ENCODE measurements around the gene DLGAP4.

Gene DLGAP4

DNA sequence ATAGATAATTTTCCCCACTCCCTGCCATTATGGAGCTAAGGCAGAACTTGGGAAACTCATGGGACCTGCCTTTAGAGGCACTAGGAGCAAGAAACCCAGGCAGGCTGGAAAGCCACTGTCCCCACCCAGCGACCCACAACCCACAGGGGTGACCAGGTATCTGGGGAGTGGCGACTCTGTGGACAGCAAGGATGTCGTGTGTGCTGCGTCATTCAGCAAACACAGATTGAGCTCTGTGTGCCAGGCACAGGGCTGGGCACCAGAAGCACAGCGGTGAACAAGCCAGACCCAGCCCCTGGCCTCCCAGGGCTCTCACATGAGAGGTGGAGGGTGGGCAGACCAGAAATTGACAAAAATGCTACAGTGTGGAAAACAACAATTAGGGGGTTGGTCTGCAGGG lies 27.7 kb downstream of the DLGAP4 start:
- H3K4me3 Mint-ChIP-seq, result no peak overlapping the region
- H3K27me3 Mint-ChIP-seq (ENCODE audit: low read depth, poor library complexity), result peaks cover 38% of the 10 kb centered on the region
- H3K4me1 Mint-ChIP-seq, result peaks cover 21% of the 10 kb centered on the region
- H3K27ac Mint-ChIP-seq, result no peak overlapping the region
- no peaks in the 10 kb centered on the region for H3K36me3 Mint-ChIP-seq (ENCODE audit: low read depth)
- no peak for DNase-seq
- TF ChIP-seq, protein P1, sequence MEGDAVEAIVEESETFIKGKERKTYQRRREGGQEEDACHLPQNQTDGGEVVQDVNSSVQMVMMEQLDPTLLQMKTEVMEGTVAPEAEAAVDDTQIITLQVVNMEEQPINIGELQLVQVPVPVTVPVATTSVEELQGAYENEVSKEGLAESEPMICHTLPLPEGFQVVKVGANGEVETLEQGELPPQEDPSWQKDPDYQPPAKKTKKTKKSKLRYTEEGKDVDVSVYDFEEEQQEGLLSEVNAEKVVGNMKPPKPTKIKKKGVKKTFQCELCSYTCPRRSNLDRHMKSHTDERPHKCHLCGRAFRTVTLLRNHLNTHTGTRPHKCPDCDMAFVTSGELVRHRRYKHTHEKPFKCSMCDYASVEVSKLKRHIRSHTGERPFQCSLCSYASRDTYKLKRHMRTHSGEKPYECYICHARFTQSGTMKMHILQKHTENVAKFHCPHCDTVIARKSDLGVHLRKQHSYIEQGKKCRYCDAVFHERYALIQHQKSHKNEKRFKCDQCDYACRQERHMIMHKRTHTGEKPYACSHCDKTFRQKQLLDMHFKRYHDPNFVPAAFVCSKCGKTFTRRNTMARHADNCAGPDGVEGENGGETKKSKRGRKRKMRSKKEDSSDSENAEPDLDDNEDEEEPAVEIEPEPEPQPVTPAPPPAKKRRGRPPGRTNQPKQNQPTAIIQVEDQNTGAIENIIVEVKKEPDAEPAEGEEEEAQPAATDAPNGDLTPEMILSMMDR (IDR thresholded peaks at IDR 0.05), result no peak
- no peaks in the 10 kb centered on the region for H3K9me3 Mint-ChIP-seq

GRCh38 chr20:36334281-36335205 lies 28.4 kb downstream of the DLGAP4 start:
- DNase-seq, result no peak
- H3K4me3 Mint-ChIP-seq, result no peak overlapping the region
- no peak overlapping the region for H3K27ac Mint-ChIP-seq
- no peaks in the 10 kb centered on the region for H3K36me3 Mint-ChIP-seq (ENCODE audit: low read depth)
- peaks cover 38% of the 10 kb centered on the region for H3K27me3 Mint-ChIP-seq (ENCODE audit: low read depth, poor library complexity)
- peaks cover 21% of the 10 kb centered on the region for H3K4me1 Mint-ChIP-seq
- no peaks in the 10 kb centered on the region for H3K9me3 Mint-ChIP-seq
- TF ChIP-seq, protein P1 (IDR thresholded peaks at IDR 0.05), result no peak

GRCh38 chr20:36335206-36335870 lies 29.2 kb downstream of the DLGAP4 start:
- Mint-ChIP-seq H3K9me3 (no peaks in the 10 kb centered on the region), H3K36me3 (ENCODE audit: low read depth) (no peaks in the 10 kb centered on the region), H3K4me1 (peaks cover 21% of the 10 kb centered on the region), H3K4me3 (no peak overlapping the region), H3K27me3 (ENCODE audit: low read depth, poor library complexity) (peaks cover 38% of the 10 kb centered on the region), H3K27ac (no peak overlapping the region)
- TF ChIP-seq, protein P1 (IDR thresholded peaks at IDR 0.05), result no peak
- no peak for DNase-seq

GRCh38 chr20:36336204-36336603 lies 30.1 kb downstream of the DLGAP4 start:
- H3K36me3 Mint-ChIP-seq (ENCODE audit: low read depth), result no peaks in the 10 kb centered on the region
- TF ChIP-seq, protein P1 (IDR thresholded peaks at IDR 0.05), result no peak
- no peaks in the 10 kb centered on the region for H3K9me3 Mint-ChIP-seq
- no peak overlapping the region for H3K4me3 Mint-ChIP-seq
- no peak overlapping the region for H3K27ac Mint-ChIP-seq
- DNase-seq, result no peak
- peaks cover 38% of the 10 kb centered on the region for H3K27me3 Mint-ChIP-seq (ENCODE audit: low read depth, poor library complexity)
- H3K4me1 Mint-ChIP-seq, result peaks cover 21% of the 10 kb centered on the region

DNA sequence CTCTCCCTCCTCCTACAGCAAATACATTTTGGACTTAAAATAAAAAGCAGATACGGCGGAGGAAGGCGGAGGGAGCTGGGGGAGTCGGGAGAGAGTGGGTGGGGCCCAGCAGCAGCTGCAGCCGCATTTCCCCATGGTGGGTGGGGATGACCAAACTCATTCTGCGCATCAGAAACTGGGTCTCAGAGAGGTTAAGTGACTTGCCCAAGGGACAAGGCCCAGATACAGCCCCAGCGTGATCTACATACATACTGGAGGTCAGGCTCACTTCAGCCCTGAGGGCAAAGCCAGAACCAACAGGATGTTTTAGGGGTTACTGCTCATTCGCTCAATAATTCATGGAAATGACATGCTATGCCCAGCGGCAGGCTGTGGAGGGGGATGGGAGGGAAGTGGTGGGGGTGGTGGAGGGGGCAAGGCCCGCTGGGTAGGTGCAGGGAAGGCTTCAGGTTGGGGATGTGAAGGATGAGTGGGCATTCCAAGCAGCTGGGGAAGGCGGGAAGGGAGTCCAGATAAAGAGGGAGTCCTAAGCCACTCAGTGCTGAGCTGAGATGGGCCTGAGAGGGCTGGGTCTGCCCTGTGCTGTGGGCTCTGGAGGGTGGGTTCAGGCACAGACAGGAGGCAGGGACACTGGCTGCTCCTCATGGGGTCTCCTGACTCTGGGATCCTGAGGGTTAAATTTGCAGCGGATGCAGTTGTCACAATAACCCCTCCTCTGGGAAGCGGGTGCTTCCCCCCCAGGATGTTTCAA lies 31.0 kb downstream of the DLGAP4 start:
- Mint-ChIP-seq H3K9me3 (no peaks in the 10 kb centered on the region), H3K4me3 (no peak overlapping the region), H3K36me3 (ENCODE audit: low read depth) (no peaks in the 10 kb centered on the region), H3K27ac (no peak overlapping the region), H3K4me1 (peaks cover 12% of the 10 kb centered on the region), H3K27me3 (ENCODE audit: low read depth, poor library complexity) (peaks cover 33% of the 10 kb centered on the region)
- TF ChIP-seq, protein P1 (IDR thresholded peaks at IDR 0.05), result no peak
- no peak for DNase-seq
